Epithelial cell of esophagus (primary cell): ENCODE measurements around the gene AGPAT2.

Experiments used
- DNase-seq: peaks from one replicate; pipeline ENCODE4 v3.0.0; 2010; ENCODE audit warnings: low read depth
- H3K4me3 ChIP-seq: 2 replicates; pipeline ENCODE4 v1.5.1; 2011; ENCODE audit warnings: mild to moderate bottlenecking, low read length, control low read depth
- TF ChIP-seq, protein P1 (sequence below): IDR thresholded peaks from 2 replicates; pipeline ENCODE4 v1.5.1; 2011; ENCODE audit warnings: low read depth, mild to moderate bottlenecking, low read length, control low read depth, inconsistent platforms; ENCODE audit not compliant: insufficient read depth; ENCODE audit errors: missing control alignments

AGPAT2 gene

DNA sequence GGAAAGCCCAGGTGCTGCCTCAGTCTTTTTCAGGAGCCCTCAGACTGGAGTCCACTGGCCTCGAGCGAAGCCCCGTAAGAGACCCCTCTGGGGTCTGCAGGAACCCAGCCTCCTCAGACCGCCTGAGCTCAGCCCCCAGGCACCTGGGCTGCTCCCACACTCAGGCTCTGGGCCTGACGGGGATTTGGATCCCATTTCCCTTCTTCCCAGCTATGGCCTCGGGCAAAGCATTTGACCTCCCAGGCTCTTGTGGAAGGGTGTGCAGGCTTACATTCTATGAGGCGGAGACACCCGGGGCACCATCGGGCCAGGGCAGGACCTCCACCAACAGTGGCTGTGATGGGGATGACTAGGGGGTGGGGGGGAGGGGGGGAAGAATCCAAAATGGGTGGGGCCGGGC, 4.5 kb downstream of the AGPAT2 start:
- TF ChIP-seq, protein P1, sequence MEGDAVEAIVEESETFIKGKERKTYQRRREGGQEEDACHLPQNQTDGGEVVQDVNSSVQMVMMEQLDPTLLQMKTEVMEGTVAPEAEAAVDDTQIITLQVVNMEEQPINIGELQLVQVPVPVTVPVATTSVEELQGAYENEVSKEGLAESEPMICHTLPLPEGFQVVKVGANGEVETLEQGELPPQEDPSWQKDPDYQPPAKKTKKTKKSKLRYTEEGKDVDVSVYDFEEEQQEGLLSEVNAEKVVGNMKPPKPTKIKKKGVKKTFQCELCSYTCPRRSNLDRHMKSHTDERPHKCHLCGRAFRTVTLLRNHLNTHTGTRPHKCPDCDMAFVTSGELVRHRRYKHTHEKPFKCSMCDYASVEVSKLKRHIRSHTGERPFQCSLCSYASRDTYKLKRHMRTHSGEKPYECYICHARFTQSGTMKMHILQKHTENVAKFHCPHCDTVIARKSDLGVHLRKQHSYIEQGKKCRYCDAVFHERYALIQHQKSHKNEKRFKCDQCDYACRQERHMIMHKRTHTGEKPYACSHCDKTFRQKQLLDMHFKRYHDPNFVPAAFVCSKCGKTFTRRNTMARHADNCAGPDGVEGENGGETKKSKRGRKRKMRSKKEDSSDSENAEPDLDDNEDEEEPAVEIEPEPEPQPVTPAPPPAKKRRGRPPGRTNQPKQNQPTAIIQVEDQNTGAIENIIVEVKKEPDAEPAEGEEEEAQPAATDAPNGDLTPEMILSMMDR = no peak
- no peak for DNase-seq
- H3K4me3 ChIP-seq = no peak overlapping the region

DNA sequence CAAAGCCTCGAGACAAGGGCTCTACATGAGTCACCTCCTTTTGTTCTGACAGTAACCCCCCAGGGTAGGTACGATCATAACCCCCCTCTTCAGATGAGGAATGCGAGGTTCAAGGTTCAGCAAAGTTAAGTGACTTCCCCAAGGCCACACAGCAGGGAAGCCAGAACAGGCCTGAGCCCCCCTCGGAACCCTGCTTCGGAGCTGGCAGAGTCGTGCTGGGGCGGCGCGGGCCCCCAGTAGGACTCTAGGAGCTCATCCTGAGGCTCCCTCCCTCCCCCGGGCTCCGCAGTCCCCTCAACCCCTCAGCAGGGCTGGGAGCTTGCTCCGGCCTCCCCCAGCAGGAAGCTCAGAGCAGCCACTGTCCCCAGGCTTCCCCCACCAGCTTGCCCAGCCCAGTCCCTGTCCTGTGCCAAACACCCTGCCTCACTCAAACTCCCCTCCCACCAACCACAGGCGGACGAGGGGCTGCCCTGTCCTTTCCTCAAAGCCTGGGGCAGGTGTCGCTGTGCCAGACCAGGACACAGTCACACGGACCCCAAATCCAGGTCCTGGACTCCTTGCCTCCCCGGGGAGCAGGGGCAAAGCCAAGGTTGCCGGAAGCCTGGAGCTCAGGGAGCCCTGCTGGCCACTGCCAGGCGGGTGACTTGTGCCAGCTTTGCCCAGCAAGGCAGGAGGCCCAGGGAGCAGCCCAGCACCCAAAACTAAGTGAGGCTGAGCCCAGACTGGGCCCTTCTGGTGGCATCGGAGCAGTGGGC, 5.1 kb downstream of the AGPAT2 start:
- no peak overlapping the region for H3K4me3 ChIP-seq
- TF ChIP-seq, protein P1 = no peak
- no peak for DNase-seq

DNA sequence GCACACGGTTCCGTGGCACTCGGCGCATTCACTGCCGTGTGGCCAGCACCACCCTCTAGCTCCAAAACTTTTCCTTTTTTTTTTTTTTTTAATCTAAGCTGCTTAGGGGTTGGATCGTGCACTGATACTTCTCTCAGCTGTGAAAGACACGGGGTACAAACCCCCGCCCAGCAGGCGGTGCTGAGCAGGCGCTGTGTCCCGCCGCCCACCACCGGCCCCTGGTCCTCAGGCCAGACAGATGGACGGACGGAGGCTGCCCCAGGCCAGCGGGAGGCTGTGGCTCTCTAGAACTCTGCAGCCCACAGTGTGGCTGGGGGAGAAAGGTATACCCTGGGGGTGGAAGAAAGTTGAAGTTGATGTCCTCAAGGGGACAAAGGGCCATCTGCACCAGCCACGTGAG, 6.2 kb downstream of the AGPAT2 start:
- no peak overlapping the region for H3K4me3 ChIP-seq
- DNase-seq = no peak
- TF ChIP-seq, protein P1 = no peak

DNA sequence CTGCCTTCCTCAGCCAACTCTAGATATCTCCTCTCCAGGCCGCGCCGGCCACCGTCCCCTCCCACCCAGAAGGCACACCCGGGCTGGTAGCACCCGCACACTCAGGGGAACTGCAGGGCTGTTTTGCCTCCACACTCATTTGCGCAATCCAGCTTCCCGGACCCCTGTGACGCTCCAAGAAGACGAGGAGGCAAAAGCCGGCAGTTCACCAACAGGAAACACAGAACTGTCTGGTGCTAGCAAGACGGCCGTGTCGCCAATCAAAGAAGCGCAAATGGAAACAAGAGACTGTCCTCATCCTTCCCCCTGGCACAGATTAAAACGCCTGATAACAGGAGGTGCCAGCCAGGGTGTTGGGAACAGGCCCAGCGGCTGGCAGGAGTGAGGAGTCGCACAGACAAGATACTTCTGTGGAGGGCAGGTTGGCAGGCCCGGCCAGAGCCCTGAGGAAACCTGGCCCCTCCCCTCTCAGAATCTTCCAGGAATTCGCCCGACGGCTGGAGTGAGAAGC, 7.8 kb downstream of the AGPAT2 start:
- DNase-seq = no peak
- H3K4me3 ChIP-seq = no peak overlapping the region
- TF ChIP-seq, protein P1 = no peak

DNA sequence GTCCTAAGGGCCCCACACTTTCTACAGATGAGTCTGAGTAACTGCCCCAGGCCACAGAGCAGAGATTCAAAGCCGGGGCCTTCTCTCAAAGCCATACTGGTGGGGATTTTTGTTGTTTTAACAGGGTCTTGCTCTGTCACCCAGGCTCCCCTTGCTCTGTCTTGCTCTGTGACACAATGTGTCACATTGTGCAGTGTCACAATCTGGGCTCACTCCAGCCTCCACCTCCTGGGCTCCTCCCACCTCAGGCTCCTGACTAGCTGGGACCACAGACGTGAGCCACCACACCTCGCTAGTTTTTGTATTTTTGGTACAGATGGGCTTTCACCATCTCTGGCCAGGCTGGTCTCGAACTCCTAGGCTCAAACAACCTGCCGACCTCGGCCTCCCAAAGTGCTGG, 8.6 kb downstream of the AGPAT2 start:
- no peak for DNase-seq
- TF ChIP-seq, protein P1 = no peak
- no peak overlapping the region for H3K4me3 ChIP-seq

DNA sequence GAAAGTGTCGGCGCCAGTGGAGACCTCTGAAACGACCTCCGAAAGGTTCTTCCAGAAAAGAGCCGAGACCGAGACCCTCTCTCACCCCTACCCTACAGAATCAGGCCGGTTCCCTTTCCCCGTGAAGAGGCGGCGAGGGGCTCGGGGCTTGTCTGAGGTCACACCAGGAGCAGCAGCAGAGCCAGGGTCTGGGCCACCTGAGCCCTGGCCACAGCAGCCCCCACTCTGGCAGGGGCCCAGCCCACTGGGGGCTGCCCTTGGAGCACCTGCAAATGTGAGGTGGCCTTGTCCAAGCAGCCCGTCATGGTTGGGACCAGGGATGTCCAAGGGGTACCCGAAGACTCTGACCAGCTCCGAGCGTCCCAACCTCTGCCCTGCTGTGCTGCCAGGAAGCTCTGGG, 9.2 kb downstream of the AGPAT2 start:
- H3K4me3 ChIP-seq = no peak overlapping the region
- TF ChIP-seq, protein P1 = no peak
- no peak for DNase-seq
